Neuronal stem cell (in vitro differentiated cells): ENCODE results near the gene CD200R1.

Source experiments
- DNase-seq: peaks from one replicate; pipeline ENCODE4 v3.0.0-alpha.2; 2013; ENCODE audit warnings: low spot score
- H2AFZ ChIP-seq: one replicate; pipeline ENCODE4 v1.6.1; 2013; ENCODE audit warnings: mild to moderate bottlenecking, low read length, inconsistent platforms
- H2AK5ac ChIP-seq: 2 replicates; pipeline ENCODE4 v1.6.1; 2013; ENCODE audit warnings: low read depth, mild to moderate bottlenecking, inconsistent platforms, low read length, moderate library complexity, mixed read lengths
- H2BK120ac ChIP-seq: 2 replicates; pipeline ENCODE4 v1.6.1; 2013; ENCODE audit warnings: low read depth, mild to moderate bottlenecking, inconsistent platforms, low read length, moderate library complexity, mixed read lengths
- H2BK12ac ChIP-seq: one replicate; pipeline ENCODE4 v1.6.1; 2013; ENCODE audit warnings: low read length, inconsistent platforms
- H2BK15ac ChIP-seq: 2 replicates; pipeline ENCODE4 v1.6.1; 2013; ENCODE audit warnings: mild to moderate bottlenecking, low read length, inconsistent platforms, mixed read lengths
- H2BK5ac ChIP-seq: one replicate; pipeline ENCODE4 v1.6.1; 2013; ENCODE audit warnings: inconsistent platforms, mild to moderate bottlenecking, low read length, moderate library complexity
- H3K14ac ChIP-seq: one replicate; pipeline ENCODE4 v1.6.1; 2013; ENCODE audit warnings: low read length, inconsistent platforms
- H3K18ac ChIP-seq: 2 replicates; pipeline ENCODE4 v1.6.1; 2013; ENCODE audit warnings: low read length, inconsistent platforms
- H3K23ac ChIP-seq: 2 replicates; pipeline ENCODE4 v1.6.1; 2013; ENCODE audit warnings: low read depth, mild to moderate bottlenecking, mixed read lengths, low read length, inconsistent platforms; ENCODE audit not compliant: poor library complexity
- H3K27ac ChIP-seq: replicated peaks from 3 replicates; pipeline ENCODE4 v1.5.1; 2013; ENCODE audit warnings: low read length, inconsistent platforms
- H3K27me3 ChIP-seq, 3 experiments: 2 replicates each; pipeline ENCODE4 v1.6.1; 2013; ENCODE audit warnings: low read length in 3 of 3, mild to moderate bottlenecking in 2 of 3, inconsistent platforms in 1 of 3, low read depth in 1 of 3, mixed read lengths in 1 of 3, moderate library complexity in 1 of 3; ENCODE audit not compliant: control insufficient read depth in 3 of 3, insufficient read depth in 3 of 3
- H3K36me3 ChIP-seq, 2 donors: replicated peaks in 1 of 2; 2 replicates each; pipeline ENCODE4 v1.6.1; 2013; ENCODE audit warnings: low read length in 2 of 2; ENCODE audit not compliant: control insufficient read depth in 2 of 2, insufficient read depth in 2 of 2
- H3K4ac ChIP-seq: 2 replicates; pipeline ENCODE4 v1.6.1; 2013; ENCODE audit warnings: inconsistent platforms, mild to moderate bottlenecking, low read length, moderate library complexity
- H3K4me1 ChIP-seq, 2 donors: 1 replicate in 1 of 2; 2 replicates in 1 of 2; pipeline ENCODE4 v1.6.1; 2013; ENCODE audit warnings: low read length in 2 of 2, low read depth in 1 of 2; ENCODE audit not compliant: control insufficient read depth in 2 of 2, insufficient read depth in 1 of 2
- H3K4me2 ChIP-seq: one replicate; pipeline ENCODE4 v1.6.1; 2013; ENCODE audit warnings: mild to moderate bottlenecking, low read length, inconsistent platforms; ENCODE audit not compliant: insufficient read depth, poor library complexity, severe bottlenecking
- H3K4me3 ChIP-seq, 2 donors: 2 replicates each; pipeline ENCODE4 v1.5.1; 2013; ENCODE audit warnings: low read length in 2 of 2, mild to moderate bottlenecking in 2 of 2, inconsistent platforms in 1 of 2, moderate library complexity in 1 of 2
- H3K79me1 ChIP-seq: one replicate; pipeline ENCODE4 v1.6.1; 2013; ENCODE audit warnings: low read depth, mild to moderate bottlenecking, inconsistent platforms, low read length, moderate library complexity
- H3K9ac ChIP-seq: one replicate; pipeline ENCODE4 v1.6.1; 2013; ENCODE audit warnings: mild to moderate bottlenecking, low read depth, low read length, inconsistent platforms; ENCODE audit not compliant: poor library complexity
- H3K9me3 ChIP-seq, 2 donors: replicated peaks in 1 of 2; 2 replicates each; pipeline versions ENCODE3 to v1.6.1; 2013; ENCODE audit warnings: low read length in 2 of 2, mild to moderate bottlenecking in 2 of 2, inconsistent platforms in 1 of 2, low read depth in 1 of 2, mixed read lengths in 1 of 2, moderate library complexity in 1 of 2; ENCODE audit not compliant: control insufficient read depth in 2 of 2, insufficient read depth in 1 of 2
- H4K8ac ChIP-seq: one replicate; pipeline ENCODE4 v1.6.1; 2013; ENCODE audit warnings: low read depth, mild to moderate bottlenecking, inconsistent platforms, low read length, moderate library complexity
- H4K91ac ChIP-seq: one replicate; pipeline ENCODE4 v1.6.1; 2013; ENCODE audit warnings: low read length, low read depth, mild to moderate bottlenecking, inconsistent platforms; ENCODE audit not compliant: poor library complexity
- WGBS, 2 donors: extraction: QIAGEN DNeasy Blood & Tissue Kit; methylation state at CpG; one replicate each; pipeline ENCODE4 v1.1.7; 2013; ENCODE audit warnings: missing lambda C conversion rate in 2 of 2, mixed read lengths in 1 of 2; ENCODE audit not compliant: insufficient read length in 2 of 2, insufficient replicate concordance in 1 of 2; ENCODE audit errors: extremely low coverage in 2 of 2; 5-methylcytosine and 5-hydroxymethylcytosine counted together

Gene CD200R1

DNA sequence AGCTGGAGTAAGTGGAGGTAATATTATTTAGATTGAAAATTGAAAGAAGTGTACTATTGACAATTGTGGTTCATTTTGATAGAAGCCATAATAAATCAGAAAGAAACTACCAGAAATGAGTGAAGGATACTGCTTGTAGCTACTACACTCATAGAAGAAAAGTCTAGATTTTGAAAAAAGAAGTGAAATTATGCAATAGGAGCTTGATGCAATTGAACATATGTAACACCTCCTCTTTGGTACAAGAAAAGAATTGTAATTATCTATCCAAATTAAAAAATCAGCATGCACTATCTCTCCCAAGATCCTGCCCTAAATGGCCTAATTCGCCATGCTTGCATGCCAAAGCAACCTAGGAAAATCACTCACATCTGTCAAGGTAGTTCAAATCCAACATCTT is 77.1 kb downstream of the CD200R1 start:
- Histone ChIP-seq H3K18ac (no peak overlapping the region), H3K4me3 (no peak overlapping the region), H3K14ac (no peak overlapping the region), H3K27ac (no peak overlapping the region), H3K9ac (no peak overlapping the region), H2BK5ac (no peak overlapping the region), H4K91ac (no peak overlapping the region), H3K27me3 (no peaks in the 10 kb centered on the region), H3K23ac (no peak overlapping the region), H2BK15ac (no peak overlapping the region), H3K79me1 (no peaks in the 10 kb centered on the region), H3K9me3 (no peaks in the 10 kb centered on the region), H2BK12ac (no peak overlapping the region), H3K4ac (no peak overlapping the region), H3K4me2 (no peak overlapping the region), H2BK120ac (no peak overlapping the region), H4K8ac (no peak overlapping the region), H3K4me1 (peaks cover 2 to 3% of the 10 kb centered on the region in 2 donors), H3K36me3 (no peaks in the 10 kb centered on the region), H2AK5ac (no peak overlapping the region), H2AFZ (no peak overlapping the region)
- DNase-seq = no peak
- WGBS, 2 donors = no CpG with 5 or more reads among the region's 1 CpG

DNA sequence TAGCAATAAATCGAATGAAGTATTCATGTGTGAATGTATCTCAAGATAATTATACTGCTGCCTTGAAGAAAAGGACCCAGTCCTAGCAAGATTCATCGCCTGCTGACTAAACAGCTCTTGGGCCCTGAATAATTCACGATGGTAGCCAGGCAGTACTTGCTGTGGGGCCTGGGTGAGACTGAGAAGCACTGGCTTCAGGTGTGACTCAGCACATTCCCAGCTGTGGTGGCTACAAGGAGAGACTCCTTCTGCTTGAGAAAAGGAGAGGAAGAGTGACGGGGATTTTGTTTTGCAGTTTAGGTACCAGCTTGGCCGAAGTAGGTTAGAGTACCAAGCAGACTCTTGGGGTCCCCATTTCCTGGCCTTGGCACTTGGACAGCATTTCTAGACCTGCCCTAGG is 80.6 kb downstream of the CD200R1 start:
- no peaks in the 10 kb centered on the region for H3K79me1 ChIP-seq
- H3K9ac ChIP-seq = no peak overlapping the region
- no peak overlapping the region for H2BK15ac ChIP-seq
- no peak overlapping the region for H3K18ac ChIP-seq
- no peak overlapping the region for H3K23ac ChIP-seq
- no peak overlapping the region for H4K8ac ChIP-seq
- no peak for DNase-seq
- H3K4me1 ChIP-seq = peaks cover 2 to 3% of the 10 kb centered on the region in 2 donors
- H3K4me3 ChIP-seq = no peak overlapping the region
- no peak overlapping the region for H2BK5ac ChIP-seq
- no peak overlapping the region for H3K14ac ChIP-seq
- no peak overlapping the region for H3K4me2 ChIP-seq
- peak overlapping the region; percentile 46 for H2AFZ ChIP-seq
- no peaks in the 10 kb centered on the region for H3K9me3 ChIP-seq
- no peaks in the 10 kb centered on the region for H3K27me3 ChIP-seq
- no peak overlapping the region for H3K27ac ChIP-seq
- H3K4ac ChIP-seq = no peak overlapping the region
- no peak overlapping the region for H2BK120ac ChIP-seq
- H3K36me3 ChIP-seq = no peaks in the 10 kb centered on the region
- H2BK12ac ChIP-seq = no peak overlapping the region
- no peak overlapping the region for H4K91ac ChIP-seq
- no CpG with 5 or more reads among the region's 5 CpGs for WGBS, 2 donors
- H2AK5ac ChIP-seq = no peak overlapping the region

GRCh38 chr3:112889357-112889756 is 85.5 kb downstream of the CD200R1 start:
- no peak overlapping the region for H3K27ac ChIP-seq
- no peak overlapping the region for H2BK15ac ChIP-seq
- H3K14ac ChIP-seq = no peak overlapping the region
- no peaks in the 10 kb centered on the region for H3K27me3 ChIP-seq
- H3K18ac ChIP-seq = no peak overlapping the region
- no peak overlapping the region for H3K23ac ChIP-seq
- no peak for DNase-seq
- no peak overlapping the region for H2BK12ac ChIP-seq
- H3K4ac ChIP-seq = no peak overlapping the region
- no peaks in the 10 kb centered on the region for H3K79me1 ChIP-seq
- no peaks in the 10 kb centered on the region for H3K9me3 ChIP-seq
- H3K4me3 ChIP-seq = no peak overlapping the region
- no peak overlapping the region for H2AFZ ChIP-seq
- no peak overlapping the region for H2AK5ac ChIP-seq
- no peak overlapping the region for H4K91ac ChIP-seq
- peaks cover 2 to 3% of the 10 kb centered on the region in 2 donors for H3K4me1 ChIP-seq
- no peak overlapping the region for H3K9ac ChIP-seq
- no peak overlapping the region for H2BK5ac ChIP-seq
- no peak overlapping the region for H4K8ac ChIP-seq
- no peak overlapping the region for H2BK120ac ChIP-seq
- no peaks in the 10 kb centered on the region for H3K36me3 ChIP-seq
- H3K4me2 ChIP-seq = no peak overlapping the region
- WGBS, 2 donors = no CpG with 5 or more reads among the region's 3 CpGs

- Histone ChIP-seq H2BK15ac (no peak overlapping the region), H3K4me1 (peaks cover 0 to 1% of the 10 kb centered on the region in 2 donors), H2BK12ac (no peak overlapping the region), H3K23ac (no peak overlapping the region), H3K4ac (no peak overlapping the region), H3K36me3 (no peaks in the 10 kb centered on the region), H3K14ac (no peak overlapping the region), H3K9me3 (no peaks in the 10 kb centered on the region), H2BK5ac (no peak overlapping the region), H2BK120ac (no peak overlapping the region), H3K27ac (no peak overlapping the region), H2AK5ac (no peak overlapping the region), H3K79me1 (no peaks in the 10 kb centered on the region), H3K4me2 (no peak overlapping the region), H3K4me3 (no peak overlapping the region), H3K27me3 (no peaks in the 10 kb centered on the region), H4K91ac (no peak overlapping the region), H3K9ac (no peak overlapping the region), H2AFZ (no peak overlapping the region), H3K18ac (no peak overlapping the region), H4K8ac (no peak overlapping the region)
- WGBS, 2 donors = no CpG with 5 or more reads among the region's 2 CpGs
- no peak for DNase-seq
Observed at GRCh38 chr3:112888381-112889085, 86.4 kb downstream of the CD200R1 start.
